ENCODE measurements around the gene SLC16A5.

The SLC16A5 gene

GRCh38 chr17:75090871-75091854, 3.4 kb downstream of the SLC16A5 start:
- no peak overlapping the region for H3K4me3 ChIP-seq (ENCODE audit: low read length)
- TF ChIP-seq CTCF (conservative IDR thresholded peaks at IDR 0.05; ENCODE audit: low read depth, low read length) = no peak
- no peak for DNase-seq (ENCODE audit: low read depth)

- TF ChIP-seq CTCF (conservative IDR thresholded peaks at IDR 0.05; ENCODE audit: low read depth, low read length) = no peak
- DNase-seq (ENCODE audit: low read depth) = no peak
- H3K4me3 ChIP-seq (ENCODE audit: low read length) = no peak overlapping the region
Observed at GRCh38 chr17:75091855-75092327, 4.1 kb downstream of the SLC16A5 start.

GRCh38 chr17:75093548-75094158, 5.9 kb downstream of the SLC16A5 start:
- DNase-seq (ENCODE audit: low read depth) = no peak
- no peak overlapping the region for H3K4me3 ChIP-seq (ENCODE audit: low read length)
- TF ChIP-seq CTCF (conservative IDR thresholded peaks at IDR 0.05; ENCODE audit: low read depth, low read length) = no peak

GRCh38 chr17:75094871-75095399, 7.2 kb downstream of the SLC16A5 start:
- no peak overlapping the region for H3K4me3 ChIP-seq (ENCODE audit: low read length)
- TF ChIP-seq CTCF (conservative IDR thresholded peaks at IDR 0.05; ENCODE audit: low read depth, low read length) = no peak
- no peak for DNase-seq (ENCODE audit: low read depth)

- DNase-seq (ENCODE audit: low read depth) = peak; percentile 84
- TF ChIP-seq CTCF (conservative IDR thresholded peaks at IDR 0.05; ENCODE audit: low read depth, low read length) = no peak
- no peak overlapping the region for H3K4me3 ChIP-seq (ENCODE audit: low read length)
Observed at GRCh38 chr17:75096082-75096625, 8.4 kb downstream of the SLC16A5 start.

- DNase-seq (ENCODE audit: low read depth) = no peak
- TF ChIP-seq CTCF (conservative IDR thresholded peaks at IDR 0.05; ENCODE audit: low read depth, low read length) = no peak
- no peak overlapping the region for H3K4me3 ChIP-seq (ENCODE audit: low read length)
Observed at GRCh38 chr17:75097865-75098264, 10.1 kb downstream of the SLC16A5 start.

All from retinal pigment epithelial cell (primary cell).